HG03139 (cell line): Measurements from ENCODE around the gene APOBEC3G.
"Not testable (repeated sequence)": the region's sequence is repeated elsewhere in the genome, so short reads cannot be mapped to it uniquely, and the experiment has no call there.

ENCODE experiments used
- ATAC-seq: cut with Tn5 transposase; IDR thresholded peaks from one replicate; pipeline ENCODE4 v1.9.1; 2021; ENCODE audit not compliant: unreplicated experiment

Gene APOBEC3G

DNA sequence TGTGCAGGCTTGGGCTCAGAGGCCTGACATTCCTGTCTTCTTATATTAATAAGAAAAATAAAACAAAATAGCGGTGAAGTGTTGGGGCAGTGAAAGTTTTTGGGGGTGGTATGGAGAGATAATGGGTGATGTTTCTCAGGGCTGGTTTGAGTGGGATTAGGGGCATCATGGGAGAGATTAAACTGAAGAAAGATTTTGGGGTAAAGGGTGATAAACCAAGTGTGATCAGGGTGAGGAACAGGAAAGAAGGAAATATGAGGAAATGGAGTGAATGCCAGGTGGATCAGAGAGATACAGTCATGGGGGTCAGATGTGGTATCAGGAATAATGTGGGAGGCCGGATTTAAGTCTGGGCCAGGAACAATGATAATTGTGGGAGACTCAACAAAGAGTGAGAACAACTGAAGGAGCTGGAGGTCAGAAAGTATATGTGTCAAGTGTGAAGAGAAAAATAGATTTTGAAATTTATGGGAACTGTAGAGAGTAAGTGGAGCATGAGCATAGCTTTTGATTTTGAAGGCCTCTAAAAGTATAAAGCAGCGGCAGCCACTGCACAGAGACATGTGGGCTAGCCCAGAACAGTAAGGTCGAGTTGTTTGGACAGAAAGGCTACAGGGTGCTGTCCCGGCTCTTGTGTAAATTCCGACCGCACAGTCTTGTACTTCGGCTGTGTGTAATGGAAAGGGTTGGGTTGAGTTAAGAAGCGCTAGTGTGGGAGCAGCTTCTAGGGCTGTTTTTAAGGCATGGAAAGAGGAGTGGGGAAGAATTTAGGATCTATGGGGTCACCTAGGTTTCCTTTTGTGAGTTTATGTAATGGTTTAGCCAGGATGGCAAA, 10.4 kb upstream of the APOBEC3G start:
- ATAC-seq, result not testable (repeated sequence)

DNA sequence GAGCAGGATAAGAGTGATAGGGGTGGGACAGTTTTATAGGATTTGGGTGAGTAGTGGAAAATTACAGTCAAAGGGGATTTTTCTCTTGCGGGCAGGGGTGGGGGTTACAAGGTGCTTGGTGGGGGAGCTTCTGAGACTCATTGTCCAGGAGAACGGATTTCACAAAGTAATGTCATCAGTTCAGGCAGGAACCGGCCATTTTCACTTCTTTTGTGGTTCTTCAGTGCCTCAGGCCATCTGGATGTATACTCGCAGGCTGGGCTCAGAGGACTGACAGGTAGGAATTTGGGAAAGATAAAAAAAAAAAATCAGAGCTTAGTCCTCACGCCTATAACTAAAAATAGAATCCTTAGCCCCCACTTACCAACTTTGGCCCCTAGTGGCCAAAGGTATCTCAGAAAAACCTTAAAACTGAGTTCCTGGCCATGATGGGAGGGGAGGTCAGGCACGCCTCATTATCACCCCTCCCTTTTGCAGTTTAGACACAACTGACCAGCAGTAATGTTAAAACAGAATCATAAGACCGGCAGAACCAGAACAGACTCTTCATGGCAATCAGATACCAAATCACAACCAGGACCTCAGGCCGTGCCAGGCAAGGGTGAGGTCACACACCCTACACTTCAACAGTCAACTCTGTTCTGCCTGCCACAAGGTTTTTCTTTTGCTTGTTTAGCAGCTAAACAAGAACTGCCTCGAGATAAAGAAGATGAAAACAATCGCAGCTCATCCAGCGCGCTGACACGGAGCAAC, 8.9 kb upstream of the APOBEC3G start:
- no peak for ATAC-seq

DNA sequence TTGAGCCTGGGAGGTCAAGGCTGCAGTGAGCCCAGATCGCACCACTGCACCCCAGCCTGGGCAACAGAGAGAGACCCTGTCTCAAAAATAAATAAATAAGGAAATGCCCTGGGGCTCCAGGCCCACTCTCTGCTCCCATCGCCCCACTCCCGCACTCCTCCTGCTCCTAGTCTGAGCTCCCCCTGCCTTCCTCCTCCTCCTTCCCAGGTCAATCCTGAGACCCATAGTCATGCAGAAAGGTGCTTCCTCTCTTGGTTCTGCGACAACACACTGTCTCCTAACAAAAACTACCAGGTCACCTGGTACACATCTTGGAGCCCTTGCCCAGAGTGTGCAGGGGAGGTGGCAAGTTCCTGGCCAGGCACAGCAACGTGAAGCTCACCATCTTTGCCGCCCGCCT, 6.9 kb upstream of the APOBEC3G start:
- no peak for ATAC-seq

DNA sequence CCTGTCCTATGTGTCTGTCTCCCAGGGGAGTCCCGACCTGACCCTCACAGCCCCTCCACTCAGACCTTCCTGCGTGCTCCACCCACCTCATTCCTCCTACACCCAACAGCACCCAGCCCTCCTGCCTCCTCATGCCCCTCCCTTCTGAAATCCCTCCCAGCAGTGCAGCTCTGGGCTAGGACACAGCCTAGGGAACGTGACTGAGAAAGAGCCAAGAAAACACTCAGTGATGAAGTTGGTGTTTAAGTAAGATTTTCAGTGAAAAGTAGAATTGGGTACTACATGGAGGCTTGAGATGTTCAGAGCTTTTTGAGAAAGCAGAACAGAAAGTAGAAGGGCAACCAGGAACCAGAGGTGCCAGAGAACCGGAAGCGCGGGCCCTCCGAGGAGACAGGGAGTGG, 4.5 kb upstream of the APOBEC3G start:
- not testable (repeated sequence) for ATAC-seq

DNA sequence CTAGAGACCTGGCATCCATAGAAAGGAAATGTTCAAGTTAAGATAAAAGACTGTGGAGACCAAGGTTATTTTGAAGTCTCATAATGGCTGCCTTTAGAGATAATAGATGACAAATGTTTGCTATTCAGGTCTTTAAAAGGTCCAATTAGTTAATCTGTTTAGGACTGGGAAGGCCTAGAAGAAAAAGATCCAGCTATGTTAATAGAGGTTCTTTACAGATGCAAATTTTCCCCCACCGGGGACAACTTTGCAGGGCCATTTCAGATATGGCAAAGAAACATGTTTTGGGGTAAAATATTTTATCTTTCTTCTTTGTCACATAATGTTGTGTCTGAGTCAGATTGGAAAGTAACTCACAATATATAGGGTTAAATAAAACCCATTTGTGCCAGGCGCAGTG, 3.1 kb upstream of the APOBEC3G start:
- no peak for ATAC-seq

DNA sequence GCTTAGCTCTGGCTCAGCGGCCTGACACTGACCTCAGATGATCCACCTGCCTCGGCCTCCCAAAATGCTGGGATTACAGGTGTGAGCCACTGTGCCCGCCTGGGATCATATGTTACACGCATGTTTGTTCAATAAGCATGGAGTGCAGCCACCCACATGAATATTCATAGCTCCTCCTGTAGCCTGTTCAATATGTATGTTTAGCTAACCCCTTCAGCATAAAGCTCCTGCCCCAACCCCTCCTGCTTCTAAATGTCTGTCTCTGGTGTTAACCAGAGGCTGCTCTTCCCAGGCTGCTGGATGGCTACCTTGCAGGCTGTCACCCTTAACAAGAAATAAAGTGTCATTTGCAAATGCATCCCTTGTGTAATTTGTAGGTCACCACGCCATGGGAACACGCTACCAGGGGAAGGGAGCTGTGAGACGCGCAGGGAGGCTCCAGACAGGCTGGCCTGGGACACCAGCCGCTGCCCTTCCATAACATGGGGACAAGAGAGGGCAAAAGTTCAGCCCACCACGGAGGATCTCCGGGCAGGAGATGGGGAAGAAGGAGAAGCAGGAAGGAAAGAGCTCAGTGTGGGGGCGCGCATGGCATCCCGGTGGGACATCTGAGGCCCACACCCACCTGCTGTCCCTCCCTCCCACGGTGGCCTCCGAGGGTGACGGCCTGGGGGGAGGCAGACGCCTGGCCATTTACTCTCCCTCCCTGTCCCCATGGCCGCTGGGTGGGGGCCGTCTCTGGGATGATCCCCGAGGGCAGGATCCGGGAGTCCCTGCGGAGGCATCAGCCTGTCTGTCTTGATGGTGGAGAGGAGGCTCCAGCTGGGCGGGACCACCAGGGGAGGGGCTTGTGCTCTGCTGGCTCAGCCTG, 685 bp upstream of the APOBEC3G start:
- not testable (repeated sequence) for ATAC-seq

DNA sequence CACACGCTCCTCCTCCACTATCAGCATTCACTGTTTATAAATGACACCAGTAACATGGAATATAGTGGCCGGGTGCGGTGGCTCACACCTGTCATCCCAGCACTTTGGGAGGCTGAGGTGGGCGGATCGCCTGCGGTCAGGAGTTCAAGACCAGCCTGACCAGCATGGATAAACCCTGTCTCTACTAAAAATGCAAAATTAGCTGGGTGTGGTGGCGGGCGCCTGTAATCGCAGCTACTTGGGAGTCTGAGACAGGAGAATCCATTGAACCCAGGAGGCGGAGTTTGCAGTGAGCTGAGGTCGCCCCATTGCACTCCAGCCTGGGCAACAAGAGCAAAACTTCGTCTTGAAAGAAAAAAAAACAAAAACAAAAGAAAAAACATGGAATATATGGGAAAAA, 837 bp downstream of the APOBEC3G start:
- not testable (repeated sequence) for ATAC-seq

DNA sequence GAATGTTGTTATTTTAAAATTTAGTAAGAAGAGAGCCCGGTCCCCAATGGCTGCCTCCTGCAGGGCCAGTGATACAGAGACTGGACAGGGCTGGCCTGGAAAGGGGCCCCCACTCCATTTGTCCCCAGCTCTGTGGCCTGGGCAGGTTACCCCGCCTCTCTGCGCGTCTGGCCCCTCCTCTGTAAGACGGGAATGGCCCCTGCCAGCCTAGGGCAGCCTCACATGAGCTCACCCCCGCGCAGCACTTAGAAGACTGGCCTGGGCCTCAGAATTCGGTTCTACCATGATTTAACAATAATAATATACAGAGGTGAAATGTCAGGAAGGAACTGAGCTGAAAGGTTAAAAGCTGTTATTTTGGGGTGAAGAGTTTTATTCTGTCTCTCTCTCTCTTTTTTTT, 1.3 kb downstream of the APOBEC3G start:
- ATAC-seq, result no peak

DNA sequence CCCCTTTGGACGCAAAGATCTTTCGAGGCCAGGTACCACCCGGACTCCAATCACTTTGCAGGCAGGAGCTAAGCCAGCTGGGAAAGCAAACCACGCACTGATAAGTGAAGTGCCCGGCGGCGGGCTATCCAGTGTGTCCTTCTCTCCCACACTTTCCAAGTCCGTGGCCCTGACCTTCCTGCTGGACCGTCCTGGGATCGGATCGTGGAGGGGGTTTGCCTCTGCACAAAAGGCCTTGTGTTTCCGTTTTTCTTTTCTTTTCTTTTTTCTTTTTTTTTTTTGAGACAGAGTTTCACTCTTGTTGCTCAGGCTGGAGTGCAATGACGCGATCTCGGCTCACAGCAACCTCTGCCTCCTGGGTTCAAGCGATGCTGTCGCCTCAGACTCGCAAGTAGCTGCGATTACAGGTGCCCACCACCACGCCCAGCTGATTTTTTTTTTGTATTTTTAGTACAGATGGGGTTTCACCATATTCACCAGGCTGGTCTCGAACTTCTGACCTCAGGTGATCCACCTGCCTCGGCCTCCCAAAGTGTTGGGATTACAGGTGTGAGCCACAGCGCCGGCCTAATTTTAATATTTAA, 2.1 kb downstream of the APOBEC3G start:
- not testable (repeated sequence) for ATAC-seq

DNA sequence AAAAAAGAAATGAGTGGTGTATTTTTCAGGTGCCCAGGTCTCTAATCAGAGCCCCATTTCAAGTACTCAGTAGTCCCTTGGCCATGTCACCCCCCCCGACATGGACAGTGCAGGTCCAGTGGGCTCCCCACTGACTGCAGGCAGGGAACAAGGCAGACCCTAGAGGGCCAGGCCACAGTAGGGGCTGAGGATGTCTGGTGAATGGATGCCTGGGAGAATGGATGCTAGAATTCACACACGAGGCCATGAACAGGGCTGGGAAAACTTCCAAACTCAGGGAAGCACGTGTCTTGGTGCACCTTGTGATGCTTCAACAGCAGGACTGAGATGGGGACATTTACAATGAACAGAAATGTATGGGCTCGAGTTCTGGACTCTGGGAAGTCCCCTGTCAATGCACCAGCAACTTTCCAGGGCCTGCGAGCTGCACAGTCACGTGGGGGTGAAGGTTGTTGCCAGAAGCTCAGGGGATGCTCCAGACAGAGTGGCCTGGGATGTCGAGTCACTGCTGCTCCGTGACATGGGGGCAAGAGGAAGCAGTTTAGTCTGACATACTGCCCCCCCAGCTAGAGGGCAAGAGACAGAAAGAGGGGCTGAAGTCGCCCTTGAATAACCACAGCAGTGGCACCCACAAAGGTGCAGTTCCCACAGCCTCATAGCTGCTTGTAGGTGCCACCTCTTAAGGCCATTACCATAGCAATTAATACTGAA, 3.1 kb downstream of the APOBEC3G start:
- ATAC-seq, result no peak

DNA sequence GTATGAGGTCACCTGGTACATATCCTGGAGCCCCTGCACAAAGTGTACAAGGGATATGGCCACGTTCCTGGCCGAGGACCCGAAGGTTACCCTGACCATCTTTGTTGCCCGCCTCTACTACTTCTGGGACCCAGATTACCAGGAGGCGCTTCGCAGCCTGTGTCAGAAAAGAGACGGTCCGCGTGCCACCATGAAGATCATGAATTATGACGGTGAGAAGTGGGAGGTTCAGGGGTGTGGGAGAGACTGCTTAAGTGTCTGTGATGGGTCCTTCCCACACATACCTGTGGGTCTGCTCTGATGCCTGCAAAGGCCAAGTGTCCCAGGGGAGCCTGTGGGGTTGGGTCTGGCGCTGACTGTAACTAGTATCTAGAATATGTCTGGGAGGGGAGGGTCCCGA, 3.9 kb downstream of the APOBEC3G start:
- no peak for ATAC-seq

DNA sequence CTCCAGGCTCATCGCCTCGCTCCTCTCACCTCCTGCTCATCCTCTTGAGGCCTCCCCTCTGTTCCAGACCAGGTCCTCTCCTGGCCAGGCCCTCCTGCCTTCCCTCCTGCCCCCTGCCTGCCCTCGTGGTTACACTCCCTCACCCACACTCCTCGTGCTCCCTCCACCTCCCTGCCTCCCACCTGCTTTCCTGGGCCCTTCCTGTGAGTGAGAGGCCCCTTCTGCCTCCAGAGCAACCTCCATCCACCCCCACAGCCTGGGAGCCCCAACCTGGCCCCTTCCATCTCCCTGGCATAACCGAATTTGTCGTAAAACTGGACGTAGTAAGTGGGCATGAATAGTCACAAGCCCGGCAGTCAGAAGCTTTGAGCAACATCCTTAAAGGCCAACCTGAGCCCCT, 4.5 kb downstream of the APOBEC3G start:
- no peak for ATAC-seq

DNA sequence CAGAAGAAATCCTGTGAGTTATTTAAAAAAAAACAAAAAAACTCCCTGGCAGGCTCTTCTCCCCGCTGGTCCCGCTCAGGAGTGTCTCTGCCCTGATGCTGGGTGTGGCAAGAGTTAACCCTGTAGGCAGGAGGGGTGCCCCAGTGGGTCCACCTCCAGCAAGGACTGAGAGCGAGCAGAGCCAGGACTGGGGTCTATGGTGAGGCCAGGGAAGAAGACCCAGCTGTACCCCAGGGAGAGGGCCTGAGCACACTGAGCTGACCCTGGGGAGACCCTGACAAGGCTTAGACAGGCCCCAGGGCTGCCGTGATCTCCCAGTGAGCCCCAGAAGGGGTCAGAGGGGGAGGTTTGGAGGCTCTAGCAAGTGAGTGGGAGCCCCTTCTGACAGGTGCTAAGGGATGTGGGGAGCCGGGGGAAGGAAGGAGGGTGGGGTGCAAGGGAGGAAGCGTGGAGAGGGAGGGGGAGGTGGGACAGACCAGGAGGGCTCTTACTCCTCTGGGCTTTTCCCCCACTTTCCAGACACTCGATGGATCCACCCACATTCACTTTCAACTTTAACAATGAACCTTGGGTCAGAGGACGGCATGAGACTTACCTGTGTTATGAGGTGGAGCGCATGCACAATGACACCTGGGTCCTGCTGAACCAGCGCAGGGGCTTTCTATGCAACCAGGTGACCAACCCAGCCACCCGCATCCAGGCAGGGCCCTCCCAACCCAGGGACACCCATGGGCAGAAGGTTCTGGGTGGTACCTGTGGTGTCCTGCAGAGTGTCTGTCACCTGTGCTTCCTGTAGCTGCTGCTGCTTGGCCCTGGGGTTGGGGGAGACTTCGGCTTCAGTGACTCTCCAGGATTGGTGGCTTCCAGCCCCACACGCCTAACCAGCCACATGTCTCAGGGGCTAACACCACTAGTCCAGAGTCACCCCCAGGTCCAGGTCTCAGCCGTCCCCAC, 6.4 kb downstream of the APOBEC3G start:
- no peak for ATAC-seq

DNA sequence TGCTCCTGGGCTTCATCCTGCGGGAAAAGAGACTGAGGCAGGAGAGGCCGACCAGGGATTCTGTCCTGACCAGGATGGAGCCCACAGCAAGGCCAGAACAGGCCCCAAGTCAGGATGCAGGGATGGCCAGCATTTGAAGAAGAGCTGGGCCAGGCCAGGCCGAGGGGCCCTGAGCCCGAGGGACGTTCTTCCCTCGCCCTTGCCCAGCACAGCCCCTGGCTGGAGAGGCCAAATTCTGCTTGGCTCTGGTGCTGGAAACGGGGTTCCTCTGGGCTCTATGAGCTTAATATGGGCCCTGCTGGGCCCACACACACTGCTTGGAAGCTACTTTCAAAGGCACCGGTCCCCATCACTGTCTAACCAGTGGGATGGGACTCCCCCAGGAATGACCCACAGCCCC, 7.6 kb downstream of the APOBEC3G start:
- ATAC-seq, result no peak

DNA sequence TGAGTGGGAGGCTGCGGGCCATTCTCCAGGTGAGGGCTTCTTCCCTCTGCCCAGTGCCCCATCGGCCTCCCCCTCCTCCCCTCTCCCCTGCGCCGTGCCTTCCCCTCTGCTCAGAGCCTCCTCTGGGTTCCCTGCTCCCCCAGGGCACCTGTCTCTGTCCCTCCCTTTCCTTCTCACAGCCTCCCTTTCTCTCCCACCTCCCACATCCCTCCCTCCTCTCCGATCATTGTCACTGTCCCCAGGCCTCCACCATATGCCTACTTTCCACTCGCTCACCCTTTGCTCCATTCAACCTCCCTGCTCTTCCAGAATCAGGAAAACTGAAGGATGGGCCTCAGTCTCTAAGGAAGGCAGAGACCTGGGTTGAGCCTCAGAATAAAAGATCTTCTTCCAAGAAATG, 10.0 kb downstream of the APOBEC3G start:
- ATAC-seq, result no peak

DNA sequence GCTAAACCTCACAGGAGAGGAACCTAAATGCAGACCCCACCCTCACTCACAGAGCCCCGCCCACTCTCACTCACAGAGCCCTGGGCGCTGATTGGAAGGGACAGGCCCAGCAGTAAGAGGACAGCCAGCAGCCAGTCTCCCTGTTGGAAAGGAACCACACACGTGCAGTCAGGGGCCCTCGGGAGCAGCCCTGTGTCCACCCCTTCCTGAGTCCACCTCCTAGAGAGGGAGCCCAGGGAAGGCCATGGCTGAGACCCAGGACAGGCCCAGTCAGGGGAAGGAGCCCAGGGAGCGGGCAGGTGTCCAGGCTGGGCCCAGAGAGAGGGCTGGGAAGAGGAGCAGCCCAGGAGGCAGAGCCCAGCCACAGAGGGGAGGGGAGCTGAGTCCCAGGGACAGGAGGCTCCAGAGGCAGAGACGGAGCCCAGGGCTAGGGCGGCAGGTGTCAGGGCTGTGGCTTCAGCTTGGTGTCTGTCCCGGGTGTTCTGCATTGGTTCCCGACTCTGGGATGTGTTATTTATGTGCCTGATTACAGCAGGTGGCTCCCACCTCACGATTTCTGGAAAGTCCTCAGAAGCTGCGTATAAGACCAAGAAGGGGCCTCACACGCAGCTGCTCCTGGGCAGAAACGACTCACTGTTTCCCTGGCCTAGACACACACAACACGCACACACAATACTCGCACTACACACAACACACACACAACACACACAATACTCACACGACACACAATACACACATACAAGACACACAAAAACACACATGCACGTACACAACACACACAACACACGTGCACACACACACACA, 11.0 kb downstream of the APOBEC3G start:
- no peak for ATAC-seq

DNA sequence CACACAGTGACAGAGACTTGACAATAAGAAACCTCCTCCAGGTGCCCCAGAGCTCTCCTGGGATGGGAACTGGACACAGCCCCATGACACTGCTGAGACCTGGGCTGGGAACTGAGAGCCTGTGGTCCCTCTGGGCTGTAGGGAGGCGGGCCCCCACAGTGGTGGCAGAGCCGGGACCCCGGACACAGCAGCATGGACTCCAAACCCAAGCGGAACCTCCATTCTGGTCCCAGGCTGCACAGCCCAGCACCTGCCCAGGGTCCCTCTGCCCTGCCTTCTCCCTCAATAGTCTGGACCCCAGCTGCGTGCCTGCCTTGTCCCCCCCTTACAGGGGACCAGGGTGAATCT, 11.6 kb downstream of the APOBEC3G start:
- no peak for ATAC-seq

DNA sequence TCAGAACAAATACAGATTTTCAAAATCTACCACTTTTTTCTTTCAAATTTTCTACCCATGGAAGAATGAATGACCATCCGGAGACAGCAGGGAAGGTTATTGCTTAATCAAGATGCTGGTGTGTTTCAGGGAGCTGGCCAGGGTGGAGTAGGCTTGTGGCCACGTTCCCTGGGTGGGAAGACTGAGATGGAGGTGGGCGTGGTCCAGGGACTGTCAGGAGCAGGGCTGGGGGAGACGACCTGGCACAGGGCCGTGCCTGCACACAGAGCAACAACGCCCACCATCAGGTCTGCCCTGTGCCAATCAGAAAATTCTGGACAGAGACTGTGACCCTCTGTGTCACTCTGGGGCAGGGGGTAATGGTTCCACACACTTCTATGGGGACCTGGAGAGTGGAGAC, 12.9 kb downstream of the APOBEC3G start:
- ATAC-seq, result no peak
